Stromal cell of bone marrow (primary cell): ENCODE data around the gene DNAJC17.

Source experiments
- DNase-seq: peaks from one replicate; pipeline ENCODE4 v3.0.0-alpha.2; 2012; ENCODE audit warnings: low read depth

The DNAJC17 gene

GRCh38 chr15:40790718-40791117 lies 16.6 kb downstream of the DNAJC17 start:
- no peak for DNase-seq

GRCh38 chr15:40789999-40790398 lies 17.3 kb downstream of the DNAJC17 start:
- no peak for DNase-seq

GRCh38 chr15:40789119-40789518 lies 18.2 kb downstream of the DNAJC17 start:
- no peak for DNase-seq

- no peak for DNase-seq
Observed at GRCh38 chr15:40787991-40788390, 19.3 kb downstream of the DNAJC17 start.

- peak; percentile 44 for DNase-seq
Observed at GRCh38 chr15:40787344-40787841, 19.9 kb downstream of the DNAJC17 start.

GRCh38 chr15:40785814-40786213 lies 21.5 kb downstream of the DNAJC17 start:
- no peak for DNase-seq

- DNase-seq = no peak
Observed at GRCh38 chr15:40785164-40785563, 22.1 kb downstream of the DNAJC17 start.

- DNase-seq = no peak
Observed at GRCh38 chr15:40782609-40783227, 24.6 kb downstream of the DNAJC17 start.

GRCh38 chr15:40776537-40777141 lies 30.6 kb downstream of the DNAJC17 start:
- peak; percentile 68 for DNase-seq

GRCh38 chr15:40775740-40776536 lies 31.3 kb downstream of the DNAJC17 start:
- DNase-seq = no peak

- no peak for DNase-seq
Observed at GRCh38 chr15:40775007-40775406, 32.3 kb downstream of the DNAJC17 start.

GRCh38 chr15:40773902-40774301 lies 33.4 kb downstream of the DNAJC17 start:
- DNase-seq = no peak

GRCh38 chr15:40773496-40773895 lies 33.8 kb downstream of the DNAJC17 start:
- DNase-seq = no peak

- no peak for DNase-seq
Observed at GRCh38 chr15:40772014-40772413, 35.3 kb downstream of the DNAJC17 start.

- no peak for DNase-seq
Observed at GRCh38 chr15:40771242-40771641, 36.0 kb downstream of the DNAJC17 start.

GRCh38 chr15:40770147-40770721 lies 37.0 kb downstream of the DNAJC17 start:
- DNase-seq = no peak

GRCh38 chr15:40769274-40770146 lies 37.8 kb downstream of the DNAJC17 start, which contains the start of gene C15orf62:
C15orf62 (plus strand) TSS chr15:40769980; CDS start chr15:40770496, 516 bp downstream.
- DNase-seq = no peak

GRCh38 chr15:40768521-40769273 lies 38.6 kb downstream of the DNAJC17 start:
- no peak for DNase-seq

- DNase-seq = no peak
Observed at GRCh38 chr15:40767838-40768500, 39.3 kb downstream of the DNAJC17 start.
